ENCODE measurements around the gene MTUS2. TPM values are rescaled to one million over a fixed set of nuclear protein-coding genes. Genes with fewer than 3 reads are reported as not detected.

Gene MTUS2
- total and polyA plus RNA-seq, 4 donors = under 0.01 to 0.70 (median 0.15) TPM

DNA sequence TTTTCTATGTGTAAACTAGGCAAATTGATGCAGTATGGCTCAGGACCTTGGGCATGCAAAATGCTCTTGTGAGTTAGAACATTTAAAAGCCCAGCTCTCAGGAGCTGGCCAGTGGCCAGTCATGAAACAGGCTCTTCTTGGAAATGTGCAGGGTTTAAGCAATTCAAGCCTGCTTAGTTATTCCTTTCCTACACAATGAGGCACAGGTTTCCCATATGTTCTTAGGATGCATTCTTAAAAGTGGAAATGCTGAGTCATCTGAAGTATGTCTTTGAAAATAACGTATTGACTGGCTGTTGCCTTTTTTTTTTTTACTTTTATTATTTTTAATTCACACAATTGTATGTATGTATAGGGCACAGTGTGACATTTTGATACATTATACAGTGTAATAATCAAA, 474.7 kb downstream of the MTUS2 start (continued):
- TF ChIP-seq ZBTB33 (IDR thresholded peaks at IDR 0.05) (no peak), FOXA2 (IDR thresholded peaks at IDR 0.05) (no peak), NR2F2 (IDR thresholded peaks at IDR 0.05) (no peak), EGR1 (IDR thresholded peaks at IDR 0.05; ENCODE audit: low read depth in 2 of 2) (no peak)

GRCh38 chr13:29301027-29301426, 480.9 kb downstream of the MTUS2 start:
- 55% methylated on average over 1 of the region's 1 CpG for WGBS
- Histone ChIP-seq H3K9me3 (ENCODE audit: control insufficient read depth in 4 of 4, low read length in 3 of 4) (peaks cover 0 to 5% (median 0%) of the 10 kb centered on the region in 4 donors), H3K27me3 (ENCODE audit: control insufficient read depth in 4 of 4, insufficient read depth in 4 of 4, low read length in 3 of 4) (no peaks in the 10 kb centered on the region), H3K36me3 (ENCODE audit: control insufficient read depth in 4 of 4, insufficient read depth in 3 of 4, low read depth in 1 of 4, low read length in 3 of 4) (no peaks in the 10 kb centered on the region), H3K27ac (ENCODE audit: low read depth in 1 of 2, low read length in 2 of 2) (no peak overlapping the region), H3K4me1 (ENCODE audit: control insufficient read depth in 4 of 4, insufficient read depth in 4 of 4, low read length in 3 of 4) (no peaks in the 10 kb centered on the region), H3K9ac (ENCODE audit: low read depth in 1 of 2, low read length in 2 of 2) (no peak overlapping the region), H3K4me3 (ENCODE audit: low read depth in 1 of 3, low read length in 3 of 3) (no peak overlapping the region)
- TF ChIP-seq RAD21 (IDR thresholded peaks at IDR 0.05) (no peak), NR2F2 (IDR thresholded peaks at IDR 0.05) (no peak)
- no peak for DNase-seq (ENCODE audit: low spot score)

- no peak for DNase-seq (ENCODE audit: low spot score)
- Histone ChIP-seq H3K9ac (ENCODE audit: low read depth in 1 of 2, low read length in 2 of 2) (no peak overlapping the region), H3K36me3 (ENCODE audit: control insufficient read depth in 4 of 4, insufficient read depth in 3 of 4, low read depth in 1 of 4, low read length in 3 of 4) (no peaks in the 10 kb centered on the region), H3K4me3 (ENCODE audit: low read depth in 1 of 3, low read length in 3 of 3) (no peak overlapping the region), H3K27ac (ENCODE audit: low read depth in 1 of 2, low read length in 2 of 2) (no peak overlapping the region), H3K9me3 (ENCODE audit: control insufficient read depth in 4 of 4, low read length in 3 of 4) (peaks cover 0 to 15% (median 3%) of the 10 kb centered on the region in 4 donors), H3K27me3 (ENCODE audit: control insufficient read depth in 4 of 4, insufficient read depth in 4 of 4, low read length in 3 of 4) (no peaks in the 10 kb centered on the region), H3K4me1 (ENCODE audit: control insufficient read depth in 4 of 4, insufficient read depth in 4 of 4, low read length in 3 of 4) (no peaks in the 10 kb centered on the region)
- TF ChIP-seq GABPA (IDR thresholded peaks at IDR 0.05 in 1 of 2, conservative IDR thresholded peaks at IDR 0.05 in 1 of 2) (no peak), YY1 (IDR thresholded peaks at IDR 0.05) (no peak), HNF4G (IDR thresholded peaks at IDR 0.05) (no peak), TAF1 (conservative IDR thresholded peaks at IDR 0.05) (no peak), RAD21 (IDR thresholded peaks at IDR 0.05) (no peak), EGR1 (IDR thresholded peaks at IDR 0.05; ENCODE audit: low read depth in 2 of 2) (no peak)
- TF ChIP-seq, protein P1, sequence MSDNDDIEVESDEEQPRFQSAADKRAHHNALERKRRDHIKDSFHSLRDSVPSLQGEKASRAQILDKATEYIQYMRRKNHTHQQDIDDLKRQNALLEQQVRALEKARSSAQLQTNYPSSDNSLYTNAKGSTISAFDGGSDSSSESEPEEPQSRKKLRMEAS (IDR thresholded peaks at IDR 0.05) = no peak
Observed at GRCh38 chr13:29304148-29304547, 484.0 kb downstream of the MTUS2 start.

DNA sequence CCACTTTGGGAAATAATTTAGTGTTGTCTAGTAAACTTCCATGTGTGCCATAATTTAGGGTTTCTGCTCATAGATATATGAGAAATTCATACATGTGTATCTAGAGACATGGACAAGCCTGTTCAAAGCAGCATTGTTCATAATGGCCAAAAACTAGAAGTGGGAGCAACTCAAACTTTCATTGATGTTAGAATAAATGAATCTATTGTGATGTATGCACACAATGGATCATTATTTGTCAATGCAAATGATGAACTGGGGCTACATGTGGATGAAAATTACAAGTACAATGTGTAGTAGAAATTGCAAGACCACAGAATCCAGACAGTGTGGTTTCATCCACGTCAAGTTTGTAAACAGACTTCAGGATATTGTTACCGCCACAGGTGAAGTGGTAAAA, 490.7 kb downstream of the MTUS2 start:
- Histone ChIP-seq H3K9me3 (ENCODE audit: control insufficient read depth in 4 of 4, low read length in 3 of 4) (peaks cover 0 to 10% (median 3%) of the 10 kb centered on the region in 4 donors), H3K9ac (ENCODE audit: low read depth in 1 of 2, low read length in 2 of 2) (no peak overlapping the region), H3K4me1 (ENCODE audit: control insufficient read depth in 4 of 4, insufficient read depth in 4 of 4, low read length in 3 of 4) (no peaks in the 10 kb centered on the region), H3K27ac (ENCODE audit: low read depth in 1 of 2, low read length in 2 of 2) (no peak overlapping the region), H3K4me3 (ENCODE audit: low read depth in 1 of 3, low read length in 3 of 3) (no peak overlapping the region), H3K27me3 (ENCODE audit: control insufficient read depth in 4 of 4, insufficient read depth in 4 of 4, low read length in 3 of 4) (no peaks in the 10 kb centered on the region), H3K36me3 (ENCODE audit: control insufficient read depth in 4 of 4, insufficient read depth in 3 of 4, low read depth in 1 of 4, low read length in 3 of 4) (no peaks in the 10 kb centered on the region)
- TF ChIP-seq NR2F2 (IDR thresholded peaks at IDR 0.05) = no peak
- no peak for DNase-seq (ENCODE audit: low spot score)
- 77% methylated on average over 2 of the region's 2 CpGs for WGBS

GRCh38 chr13:29315847-29316246, 495.7 kb downstream of the MTUS2 start:
- Histone ChIP-seq H3K4me1 (ENCODE audit: control insufficient read depth in 4 of 4, insufficient read depth in 4 of 4, low read length in 3 of 4) (no peaks in the 10 kb centered on the region), H3K36me3 (ENCODE audit: control insufficient read depth in 4 of 4, insufficient read depth in 3 of 4, low read depth in 1 of 4, low read length in 3 of 4) (no peaks in the 10 kb centered on the region), H3K9ac (ENCODE audit: low read depth in 1 of 2, low read length in 2 of 2) (no peak overlapping the region), H3K27me3 (ENCODE audit: control insufficient read depth in 4 of 4, insufficient read depth in 4 of 4, low read length in 3 of 4) (no peaks in the 10 kb centered on the region), H3K27ac (ENCODE audit: low read depth in 1 of 2, low read length in 2 of 2) (no peak overlapping the region), H3K4me3 (ENCODE audit: low read depth in 1 of 3, low read length in 3 of 3) (no peak overlapping the region), H3K9me3 (ENCODE audit: control insufficient read depth in 4 of 4, low read length in 3 of 4) (no peaks in the 10 kb centered on the region)
- TF ChIP-seq JUND (IDR thresholded peaks at IDR 0.05) (no peak), EGR1 (IDR thresholded peaks at IDR 0.05; ENCODE audit: low read depth in 2 of 2) (no peak), RXRA (IDR thresholded peaks at IDR 0.05) (no peak), SP1 (IDR thresholded peaks at IDR 0.05) (no peak)
- TF ChIP-seq, protein P1 (IDR thresholded peaks at IDR 0.05) = no peak
- no peak for DNase-seq (ENCODE audit: low spot score)
- WGBS = 73% methylated on average over 2 of the region's 2 CpGs
